SK-MEL-5 (cell line): ENCODE data around the gene TPGS1. TPM values are rescaled to one million over a fixed set of nuclear protein-coding genes. Genes with fewer than 3 reads are reported as not detected.
"Not testable (repeated sequence)": the region's sequence is repeated elsewhere in the genome, so short reads cannot be mapped to it uniquely, and the experiment has no call there.

ENCODE experiments used
- DNase-seq: peaks from one replicate; pipeline ENCODE4 v3.0.0-alpha.2; 2016; ENCODE audit warnings: low read depth, low spot score
- in situ Hi-C: cut with HindIII; loops from 2 replicates; pipeline ENCODE4 v1.10.0; 2016; ENCODE audit warnings: low sequenced_read_pairs, high pct_unique_total_duplicates, low pct_unique_long_range_greater_than_20kb
- total RNA-seq: library from RNA; depleted of rRNA; stranded (reverse); fragments of >200 nt; shearing (Covaris generic); gene quantifications from 2 replicates; pipeline ENCODE4 v1.2.3, GENCODE V29; 2014

Gene TPGS1
- total RNA-seq, 1 experiment from 2014 or later = 26.4 TPM

- DNase-seq = no peak
- in situ Hi-C loops = no loop called here
These were observed 35.1 kb upstream of the TPGS1 start for GRCh38 chr19:472005-472858.

DNA sequence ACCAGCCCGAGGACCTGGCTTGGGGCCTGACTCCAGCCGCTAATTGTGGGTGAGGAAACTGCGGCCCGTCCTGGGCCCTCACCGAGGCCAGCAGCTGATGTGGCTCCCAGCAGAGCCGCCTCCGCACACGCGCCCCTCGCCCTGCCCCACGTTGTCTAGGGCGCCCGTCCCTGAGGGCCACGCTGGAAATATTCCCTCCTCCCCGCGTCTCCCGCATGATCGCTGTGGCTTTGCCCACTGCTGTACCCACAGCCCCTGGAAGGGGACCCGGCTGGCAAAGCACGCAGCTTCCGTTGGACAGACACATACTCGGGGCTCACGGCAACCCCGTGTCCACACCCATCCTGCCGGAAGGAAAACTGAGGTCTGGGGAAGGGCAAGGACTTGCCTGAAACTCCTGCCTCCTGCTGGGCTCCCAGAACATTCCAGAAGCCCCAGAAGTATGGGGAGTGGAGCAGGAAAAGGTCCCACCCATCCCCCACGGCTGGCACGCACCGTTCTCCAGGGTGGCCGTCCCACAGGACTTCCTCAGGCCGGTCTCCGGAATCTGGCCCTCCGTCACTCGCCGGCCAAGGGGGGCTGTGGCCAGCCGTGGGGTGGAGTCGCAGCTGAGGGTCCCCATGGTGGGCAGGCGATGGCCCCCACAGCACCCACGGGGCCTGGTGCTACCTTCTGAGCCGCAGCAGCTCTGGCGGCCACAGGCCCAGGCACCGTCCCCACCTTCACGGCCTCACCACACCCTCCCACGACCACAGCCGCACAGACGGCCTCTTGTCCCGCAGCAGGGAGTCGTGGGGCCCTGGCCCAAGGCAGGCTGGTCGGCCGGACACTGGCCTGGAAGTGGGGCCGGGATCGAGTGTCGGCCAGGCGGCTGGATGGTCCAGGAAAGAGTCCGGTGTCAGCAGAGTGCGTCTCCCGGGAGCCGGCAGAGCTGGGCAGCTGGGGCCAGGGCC, 32.9 kb upstream of the TPGS1 start:
- in situ Hi-C loops = no loop called here
- DNase-seq = no peak

GRCh38 chr19:475360-475759, 31.9 kb upstream of the TPGS1 start:
- in situ Hi-C loops = no loop called here
- no peak for DNase-seq

GRCh38 chr19:478236-478903, 28.9 kb upstream of the TPGS1 start:
- DNase-seq = no peak
- in situ Hi-C loops = no loop called here

DNA sequence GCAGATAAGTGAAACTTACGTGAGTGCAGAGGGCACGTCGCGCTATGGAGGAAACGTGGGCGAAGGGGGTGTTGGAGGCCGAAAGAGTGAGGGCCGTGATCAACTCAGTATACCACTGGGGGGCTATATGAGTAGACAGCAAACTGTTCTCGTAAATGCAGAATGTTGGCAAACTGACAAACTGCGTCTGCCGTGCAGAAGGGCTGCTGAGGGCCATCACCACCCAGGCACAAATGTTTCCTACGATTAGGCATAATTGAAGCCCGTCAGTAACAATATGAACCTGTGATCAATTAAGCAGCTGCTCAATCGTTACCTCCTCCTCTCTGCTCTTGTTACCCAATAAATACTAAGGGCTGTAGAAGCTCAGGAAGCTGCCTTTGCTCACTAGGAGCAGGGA, 28.3 kb upstream of the TPGS1 start:
- no peak for DNase-seq
- in situ Hi-C loops = no loop called here

- DNase-seq = peak; percentile 47
These were observed 27.1 kb upstream of the TPGS1 start for GRCh38 chr19:480016-480855.

GRCh38 chr19:481100-481499, 26.2 kb upstream of the TPGS1 start:
- in situ Hi-C loops, DNase-seq: not testable (repeated sequence)

More at GRCh38 chr19:480016-480855, 27.1 kb upstream of the TPGS1 start:
- in situ Hi-C loops = no loop called here

- in situ Hi-C loops = no loop called here
- DNase-seq = no peak
These were observed 24.9 kb upstream of the TPGS1 start for GRCh38 chr19:482186-483041.

GRCh38 chr19:483332-484072, 23.8 kb upstream of the TPGS1 start:
- DNase-seq = no peak
- in situ Hi-C loops = no loop called here

- in situ Hi-C loops = no loop called here
These were observed 22.8 kb upstream of the TPGS1 start for GRCh38 chr19:484494-484893.

DNA sequence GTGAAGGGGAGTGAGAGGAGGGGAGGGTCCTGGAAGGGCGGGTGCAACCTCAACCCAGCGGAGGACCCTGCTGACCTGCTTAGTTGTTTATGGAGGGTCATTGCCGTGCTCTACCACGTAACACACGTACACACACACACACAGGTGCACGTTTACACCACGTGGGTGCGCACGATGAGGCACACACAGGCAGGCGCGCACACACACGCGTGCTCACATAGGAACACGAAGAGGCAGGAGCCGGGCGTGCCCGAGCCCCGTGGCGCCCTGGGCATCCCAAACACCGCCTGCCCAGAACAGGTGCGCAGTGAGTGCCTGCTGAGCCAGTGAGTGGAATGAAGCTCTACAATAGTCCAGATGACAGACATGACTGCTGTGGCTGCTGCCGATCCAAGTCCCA, 22.2 kb upstream of the TPGS1 start:
- in situ Hi-C loops = no loop called here
- no peak for DNase-seq

More at GRCh38 chr19:484494-484893, 22.8 kb upstream of the TPGS1 start:
- DNase-seq = no peak

- in situ Hi-C loops = no loop called here
- DNase-seq = peak; percentile 95
These were observed 21.6 kb upstream of the TPGS1 start for GRCh38 chr19:485583-486236.

GRCh38 chr19:488505-489417, 18.5 kb upstream of the TPGS1 start:
- peak; percentile 86 for DNase-seq

DNA sequence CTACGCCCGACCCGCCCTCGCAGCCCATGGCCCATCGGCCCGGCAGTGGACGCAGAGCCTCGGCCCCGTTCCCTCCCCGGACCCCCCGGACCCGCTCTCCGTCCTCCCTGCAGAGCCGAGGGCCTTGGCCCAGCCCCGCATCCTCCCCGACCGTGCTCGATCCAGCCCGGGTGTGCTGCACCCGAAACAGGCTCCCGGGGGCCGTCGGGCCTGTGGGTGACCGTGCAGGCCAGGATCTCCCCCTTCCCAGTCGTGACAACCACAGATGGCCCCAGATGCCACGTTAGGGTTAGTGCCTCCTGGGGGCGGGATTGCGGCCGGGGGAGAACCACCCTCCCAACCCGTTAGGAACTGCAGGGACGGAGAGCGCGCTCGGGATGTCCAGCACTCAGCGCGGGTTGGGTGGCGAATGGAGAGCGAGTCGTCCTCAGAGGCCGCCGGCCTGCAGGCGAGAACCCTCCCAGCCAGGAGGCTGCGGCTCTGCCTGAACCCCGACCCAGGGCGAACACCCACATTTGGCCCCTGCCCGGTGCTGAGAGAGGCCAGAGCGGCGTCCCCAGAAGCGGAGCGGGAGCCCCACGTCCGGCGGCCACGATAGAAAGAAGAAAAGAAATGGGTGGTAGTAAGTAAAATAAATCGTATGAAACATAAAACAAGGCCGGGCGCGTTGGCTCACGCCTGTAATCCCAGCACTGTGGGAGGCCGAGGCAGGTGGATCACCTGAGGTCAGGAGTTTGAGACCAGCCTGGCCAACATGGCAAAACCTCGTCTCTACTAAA, 17.7 kb upstream of the TPGS1 start:
- in situ Hi-C loops = no loop called here
- DNase-seq = no peak

More at GRCh38 chr19:488505-489417, 18.5 kb upstream of the TPGS1 start:
- in situ Hi-C loops = no loop called here
